ENCODE data around the gene PCDHB8.
"Not testable (repeated sequence)": the region's sequence is repeated elsewhere in the genome, so short reads cannot be mapped to it uniquely, and the experiment has no call there.

PCDHB8 gene

DNA sequence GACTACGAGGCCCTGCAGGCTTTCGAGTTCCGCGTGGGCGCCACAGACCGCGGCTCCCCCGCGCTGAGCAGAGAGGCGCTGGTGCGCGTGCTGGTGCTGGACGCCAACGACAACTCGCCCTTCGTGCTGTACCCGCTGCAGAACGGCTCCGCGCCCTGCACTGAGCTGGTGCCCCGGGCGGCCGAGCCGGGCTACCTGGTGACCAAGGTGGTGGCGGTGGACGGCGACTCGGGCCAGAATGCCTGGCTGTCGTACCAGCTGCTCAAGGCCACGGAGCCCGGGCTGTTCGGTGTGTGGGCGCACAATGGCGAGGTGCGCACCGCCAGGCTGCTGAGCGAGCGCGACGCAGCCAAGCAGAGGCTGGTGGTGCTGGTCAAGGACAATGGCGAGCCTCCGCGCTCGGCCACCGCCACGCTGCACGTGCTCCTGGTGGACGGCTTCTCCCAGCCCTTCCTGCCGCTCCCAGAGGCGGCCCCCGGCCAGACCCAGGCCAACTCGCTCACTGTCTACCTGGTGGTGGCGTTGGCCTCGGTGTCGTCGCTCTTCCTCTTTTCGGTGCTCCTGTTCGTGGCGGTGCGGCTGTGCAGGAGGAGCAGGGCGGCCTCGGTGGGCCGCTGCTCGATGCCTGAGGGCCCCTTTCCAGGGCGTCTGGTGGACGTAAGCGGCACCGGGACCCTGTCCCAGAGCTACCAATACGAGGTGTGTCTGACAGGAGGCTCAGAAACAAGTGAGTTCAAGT is 6.7 kb downstream of the PCDHB8 start:
- not testable (repeated sequence) for DNase-seq

DNA sequence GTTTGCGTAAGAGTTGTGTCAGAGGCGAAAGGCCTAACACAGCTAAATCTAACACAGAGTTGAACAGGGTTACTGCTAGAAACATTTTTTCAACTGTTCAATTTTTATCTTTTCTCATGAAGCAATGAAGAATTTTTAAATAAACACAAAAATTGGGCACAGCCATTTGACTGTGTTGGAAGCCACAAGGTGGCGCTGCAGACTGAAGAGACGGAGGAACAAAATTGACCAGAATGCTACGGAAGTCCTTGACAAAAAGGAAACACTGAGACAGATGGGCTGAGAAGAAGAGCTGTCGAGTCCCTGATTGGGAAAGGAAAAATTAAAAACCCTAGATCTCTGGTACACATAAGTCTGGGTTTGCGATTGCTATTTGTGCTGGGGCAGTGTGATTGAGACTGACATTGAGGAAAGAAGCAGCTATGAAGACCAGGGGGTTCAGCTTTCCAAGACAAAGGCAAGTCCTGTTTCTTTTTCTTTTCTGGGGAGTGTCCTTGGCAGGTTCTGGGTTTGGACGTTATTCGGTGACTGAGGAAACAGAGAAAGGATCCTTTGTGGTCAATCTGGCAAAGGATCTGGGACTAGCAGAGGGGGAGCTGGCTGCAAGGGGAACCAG is 9.4 kb downstream of the PCDHB8 start, which contains the start of gene PCDHB9:
PCDHB9 (plus strand) TSS at position 265 of the 616 bp plus-strand sequence; CDS start at position 423, 158 bp downstream.
- DNase-seq = peak; percentile 53

DNA sequence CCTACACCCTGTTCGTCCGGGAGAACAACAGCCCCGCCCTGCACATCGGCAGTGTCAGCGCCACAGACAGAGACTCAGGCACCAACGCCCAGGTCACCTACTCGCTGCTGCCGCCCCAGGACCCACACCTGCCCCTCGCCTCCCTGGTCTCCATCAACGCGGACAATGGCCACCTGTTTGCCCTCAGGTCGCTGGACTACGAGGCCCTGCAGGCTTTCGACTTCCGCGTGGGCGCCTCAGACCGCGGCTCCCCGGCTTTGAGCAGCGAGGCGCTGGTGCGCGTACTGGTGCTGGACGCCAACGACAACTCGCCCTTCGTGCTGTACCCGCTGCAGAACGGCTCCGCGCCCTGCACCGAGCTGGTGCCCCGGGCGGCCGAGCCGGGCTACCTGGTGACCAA is 11.1 kb downstream of the PCDHB8 start:
- not testable (repeated sequence) for DNase-seq

DNA sequence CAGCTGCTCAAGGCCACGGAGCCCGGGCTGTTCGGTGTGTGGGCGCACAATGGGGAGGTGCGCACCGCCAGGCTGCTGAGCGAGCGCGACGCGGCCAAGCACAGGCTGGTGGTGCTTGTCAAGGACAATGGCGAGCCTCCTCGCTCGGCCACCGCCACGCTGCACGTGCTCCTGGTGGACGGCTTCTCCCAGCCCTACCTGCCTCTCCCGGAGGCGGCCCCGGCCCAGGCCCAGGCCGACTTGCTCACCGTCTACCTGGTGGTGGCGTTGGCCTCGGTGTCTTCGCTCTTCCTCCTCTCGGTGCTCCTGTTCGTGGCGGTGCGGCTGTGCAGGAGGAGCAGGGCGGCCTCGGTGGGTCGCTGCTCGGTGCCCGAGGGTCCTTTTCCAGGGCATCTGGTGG is 11.5 kb downstream of the PCDHB8 start:
- DNase-seq = not testable (repeated sequence)

DNA sequence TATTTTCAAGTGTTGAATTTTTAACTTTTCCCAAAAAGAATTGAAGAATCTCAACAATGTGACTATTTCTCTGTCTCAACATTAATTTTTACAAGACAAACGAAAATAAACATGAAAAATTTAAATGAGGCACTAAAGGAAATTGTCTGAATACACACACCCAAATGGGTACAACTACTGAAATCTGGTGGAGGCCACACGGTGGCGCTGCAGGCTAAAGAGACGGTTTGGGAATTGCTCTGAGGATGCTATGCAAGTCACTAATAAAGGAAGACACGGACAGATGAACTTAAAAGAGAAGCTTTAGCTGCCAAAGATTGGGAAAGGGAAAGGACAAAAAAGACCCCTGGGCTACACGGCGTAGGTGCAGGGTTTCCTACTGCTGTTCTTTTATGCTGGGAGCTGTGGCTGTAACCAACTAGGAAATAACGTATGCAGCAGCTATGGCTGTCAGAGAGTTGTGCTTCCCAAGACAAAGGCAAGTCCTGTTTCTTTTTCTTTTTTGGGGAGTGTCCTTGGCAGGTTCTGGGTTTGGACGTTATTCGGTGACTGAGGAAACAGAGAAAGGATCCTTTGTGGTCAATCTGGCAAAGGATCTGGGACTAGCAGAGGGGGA is 14.6 kb downstream of the PCDHB8 start, which contains the start of gene PCDHB10:
PCDHB10 (plus strand) TSS at position 244 of the 616 bp plus-strand sequence; CDS start at position 444, 200 bp downstream.
- peak; percentile 57 for DNase-seq

DNA sequence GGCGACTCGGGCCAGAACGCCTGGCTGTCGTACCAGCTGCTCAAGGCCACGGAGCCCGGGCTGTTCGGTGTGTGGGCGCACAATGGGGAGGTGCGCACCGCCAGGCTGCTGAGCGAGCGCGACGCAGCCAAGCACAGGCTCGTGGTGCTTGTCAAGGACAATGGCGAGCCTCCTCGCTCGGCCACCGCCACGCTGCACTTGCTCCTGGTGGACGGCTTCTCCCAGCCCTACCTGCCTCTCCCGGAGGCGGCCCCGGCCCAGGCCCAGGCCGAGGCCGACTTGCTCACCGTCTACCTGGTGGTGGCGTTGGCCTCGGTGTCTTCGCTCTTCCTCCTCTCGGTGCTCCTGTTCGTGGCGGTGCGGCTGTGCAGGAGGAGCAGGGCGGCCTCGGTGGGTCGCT is 16.7 kb downstream of the PCDHB8 start:
- DNase-seq = not testable (repeated sequence)

DNA sequence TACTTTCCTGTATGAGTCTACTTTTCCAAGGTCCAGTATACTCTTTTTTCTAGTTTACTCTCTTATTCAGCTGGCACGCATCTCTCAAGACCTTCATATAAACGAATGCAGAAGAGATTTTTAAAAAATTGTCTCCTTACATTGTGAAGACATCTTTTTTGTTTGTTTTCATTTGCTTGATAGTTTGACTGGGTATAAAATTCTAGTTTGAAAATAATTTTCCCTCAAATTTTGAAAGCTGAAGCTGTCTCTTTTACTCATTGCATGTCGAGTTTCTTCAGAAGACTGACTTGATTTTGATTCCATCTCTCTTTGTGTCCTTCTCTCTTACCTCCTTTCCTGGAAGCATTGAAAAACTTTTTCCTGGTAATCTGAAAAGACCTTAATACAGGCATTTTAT is 18.8 kb downstream of the PCDHB8 start:
- no peak for DNase-seq

DNA sequence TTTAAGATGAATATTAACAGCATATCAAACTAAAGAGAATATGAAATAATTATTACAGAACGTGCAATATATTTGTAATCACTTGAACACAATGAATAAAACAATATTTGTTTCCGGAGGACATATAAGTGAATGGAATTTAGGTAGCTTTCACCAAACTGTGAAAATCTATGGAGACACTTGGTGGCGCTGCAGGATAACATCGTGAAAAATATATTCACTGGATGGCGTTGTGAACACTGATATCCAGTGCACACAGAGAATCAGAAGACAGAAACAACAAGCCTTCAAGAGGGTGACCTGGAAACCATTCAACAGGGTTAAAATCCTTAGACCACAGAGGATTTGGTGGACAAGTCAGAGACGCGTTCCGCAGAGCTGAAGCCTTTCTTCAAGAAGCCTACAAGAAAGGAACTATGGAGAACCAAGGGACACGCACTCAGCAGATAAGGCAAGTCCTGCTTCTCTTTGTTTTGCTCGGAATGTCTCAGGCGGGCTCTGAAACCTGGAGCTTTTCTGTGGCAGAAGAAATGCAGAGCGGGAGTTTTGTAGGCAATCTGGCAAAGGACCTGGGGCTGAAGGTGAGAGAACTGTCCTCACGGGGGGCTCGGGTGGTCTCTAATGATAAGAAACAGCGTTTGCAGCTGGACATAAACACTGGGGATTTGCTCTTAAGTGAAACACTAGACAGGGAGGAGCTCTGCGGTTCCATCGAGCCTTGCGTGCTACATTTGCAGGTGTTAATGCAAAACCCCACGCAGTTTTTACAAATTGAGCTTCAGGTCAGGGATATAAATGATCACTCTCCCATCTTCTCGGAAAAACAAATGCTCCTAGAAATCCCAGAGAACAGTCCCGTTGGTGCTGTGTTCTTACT is 22.0 kb downstream of the PCDHB8 start, which contains the start of gene PCDHB11:
PCDHB11 (plus strand) TSS at position 269 of the 877 bp plus-strand sequence; CDS start at position 417, 148 bp downstream.
- no peak for DNase-seq

DNA sequence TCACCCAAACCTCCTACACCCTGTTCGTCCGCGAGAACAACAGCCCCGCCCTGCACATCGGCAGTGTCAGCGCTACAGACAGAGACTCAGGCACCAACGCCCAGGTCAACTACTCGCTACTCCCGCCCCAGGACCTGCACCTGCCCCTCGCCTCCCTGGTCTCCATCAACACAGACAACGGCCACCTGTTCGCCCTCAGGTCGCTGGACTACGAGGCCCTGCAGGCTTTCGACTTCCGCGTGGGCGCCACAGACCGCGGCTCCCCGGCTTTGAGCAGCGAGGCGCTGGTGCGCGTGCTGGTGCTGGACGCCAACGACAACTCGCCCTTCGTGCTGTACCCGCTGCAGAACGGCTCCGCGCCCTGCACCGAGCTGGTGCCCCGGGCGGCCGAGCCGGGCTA is 23.5 kb downstream of the PCDHB8 start:
- DNase-seq = not testable (repeated sequence)

DNA sequence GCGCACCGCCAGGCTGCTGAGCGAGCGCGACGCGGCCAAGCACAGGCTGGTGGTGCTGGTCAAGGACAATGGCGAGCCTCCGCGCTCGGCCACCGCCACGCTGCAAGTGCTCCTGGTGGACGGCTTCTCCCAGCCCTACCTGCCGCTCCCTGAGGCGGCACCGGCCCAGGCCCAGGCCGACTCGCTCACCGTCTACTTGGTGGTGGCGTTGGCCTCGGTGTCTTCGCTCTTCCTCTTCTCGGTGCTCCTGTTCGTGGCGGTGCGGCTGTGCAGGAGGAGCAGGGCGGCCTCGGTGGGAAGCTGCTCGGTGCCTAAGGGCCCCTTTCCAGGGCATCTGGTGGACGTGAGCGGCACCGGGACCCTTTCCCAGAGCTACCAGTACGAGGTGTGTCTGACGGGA is 24.1 kb downstream of the PCDHB8 start:
- DNase-seq = not testable (repeated sequence)

DNA sequence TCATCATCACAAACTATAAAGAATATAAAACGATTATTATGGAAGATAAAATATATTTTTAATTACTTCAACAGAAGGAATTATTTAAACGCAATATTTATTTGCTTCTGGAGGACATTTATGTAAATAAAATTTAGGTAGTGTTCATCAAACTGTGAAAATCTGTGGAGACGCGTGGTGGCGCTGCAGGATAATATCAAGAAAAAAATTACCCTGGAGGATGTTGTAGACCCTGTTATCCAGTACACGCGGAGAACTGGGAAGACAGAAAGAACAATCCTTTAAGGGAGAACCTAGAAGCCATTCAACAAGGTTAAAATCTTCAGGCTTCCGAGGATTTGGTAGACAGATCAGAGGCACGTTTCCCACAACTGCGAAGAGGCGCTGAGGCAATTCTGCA is 30.9 kb downstream of the PCDHB8 start, which contains the start of gene PCDHB12:
PCDHB12 (plus strand) TSS at position 242 of the 400 bp plus-strand sequence. CDS start 189 bp downstream, outside the sequence.
- no peak for DNase-seq

DNA sequence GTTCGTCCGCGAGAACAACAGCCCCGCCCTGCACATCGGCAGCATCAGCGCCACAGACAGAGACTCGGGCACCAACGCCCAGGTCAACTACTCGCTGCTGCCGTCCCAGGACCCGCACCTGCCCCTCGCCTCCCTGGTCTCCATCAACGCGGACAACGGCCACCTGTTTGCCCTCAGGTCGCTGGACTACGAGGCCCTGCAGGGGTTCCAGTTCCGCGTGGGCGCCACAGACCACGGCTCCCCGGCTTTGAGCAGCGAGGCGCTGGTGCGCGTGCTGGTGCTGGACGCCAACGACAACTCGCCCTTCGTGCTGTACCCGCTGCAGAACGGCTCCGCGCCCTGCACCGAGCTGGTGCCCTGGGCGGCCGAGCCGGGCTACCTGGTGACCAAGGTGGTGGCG is 32.7 kb downstream of the PCDHB8 start:
- not testable (repeated sequence) for DNase-seq

DNA sequence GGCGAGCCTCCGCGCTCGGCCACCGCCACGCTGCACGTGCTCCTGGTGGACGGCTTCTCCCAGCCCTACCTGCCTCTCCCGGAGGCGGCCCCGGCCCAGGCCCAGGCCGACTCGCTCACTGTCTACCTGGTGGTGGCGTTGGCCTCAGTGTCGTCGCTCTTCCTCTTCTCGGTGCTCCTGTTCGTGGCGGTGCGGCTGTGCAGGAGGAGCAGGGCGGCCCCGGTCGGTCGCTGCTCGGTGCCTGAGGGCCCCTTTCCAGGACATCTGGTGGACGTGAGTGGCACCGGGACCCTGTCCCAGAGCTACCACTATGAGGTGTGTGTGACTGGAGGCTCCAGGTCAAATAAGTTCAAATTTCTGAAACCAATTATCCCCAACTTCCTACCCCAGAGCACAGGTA is 33.3 kb downstream of the PCDHB8 start:
- DNase-seq = not testable (repeated sequence)

DNA sequence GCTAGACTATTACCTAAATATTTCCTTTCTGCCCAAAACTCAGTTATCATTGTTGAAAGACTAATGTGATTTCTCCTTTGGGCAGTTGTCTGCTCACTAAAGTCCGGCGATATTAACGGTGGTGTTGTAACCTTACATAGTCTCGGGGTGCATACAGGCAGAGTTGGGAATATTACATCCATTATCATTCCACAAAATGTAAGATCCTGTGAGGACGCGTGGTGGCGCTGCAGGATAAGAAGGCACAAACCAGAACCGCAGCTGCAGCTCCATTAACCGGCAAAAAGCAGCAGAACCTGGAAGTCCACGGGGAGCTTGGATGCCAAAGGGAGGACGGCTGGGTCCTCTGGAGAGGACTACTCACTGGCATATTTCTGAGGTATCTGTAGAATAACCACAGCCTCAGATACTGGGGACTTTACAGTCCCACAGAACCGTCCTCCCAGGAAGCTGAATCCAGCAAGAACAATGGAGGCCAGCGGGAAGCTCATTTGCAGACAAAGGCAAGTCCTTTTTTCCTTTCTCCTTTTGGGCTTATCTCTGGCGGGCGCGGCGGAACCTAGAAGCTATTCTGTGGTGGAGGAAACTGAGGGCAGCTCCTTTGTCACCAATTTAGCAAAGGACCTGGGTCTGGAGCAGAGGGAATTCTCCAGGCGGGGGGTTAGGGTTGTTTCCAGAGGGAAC is 36.2 kb downstream of the PCDHB8 start, which contains the start of gene PCDHB13:
PCDHB13 (plus strand) TSS at position 264 of the 684 bp plus-strand sequence; CDS start at position 469, 205 bp downstream.
- peak; percentile 33 for DNase-seq

DNA sequence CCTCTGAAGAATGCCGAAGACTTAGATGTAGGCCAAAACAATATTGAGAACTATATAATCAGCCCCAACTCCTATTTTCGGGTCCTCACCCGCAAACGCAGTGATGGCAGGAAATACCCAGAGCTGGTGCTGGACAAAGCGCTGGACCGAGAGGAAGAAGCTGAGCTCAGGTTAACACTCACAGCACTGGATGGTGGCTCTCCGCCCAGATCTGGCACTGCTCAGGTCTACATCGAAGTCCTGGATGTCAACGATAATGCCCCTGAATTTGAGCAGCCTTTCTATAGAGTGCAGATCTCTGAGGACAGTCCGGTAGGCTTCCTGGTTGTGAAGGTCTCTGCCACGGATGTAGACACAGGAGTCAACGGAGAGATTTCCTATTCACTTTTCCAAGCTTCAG is 37.0 kb downstream of the PCDHB8 start:
- not testable (repeated sequence) for DNase-seq

DNA sequence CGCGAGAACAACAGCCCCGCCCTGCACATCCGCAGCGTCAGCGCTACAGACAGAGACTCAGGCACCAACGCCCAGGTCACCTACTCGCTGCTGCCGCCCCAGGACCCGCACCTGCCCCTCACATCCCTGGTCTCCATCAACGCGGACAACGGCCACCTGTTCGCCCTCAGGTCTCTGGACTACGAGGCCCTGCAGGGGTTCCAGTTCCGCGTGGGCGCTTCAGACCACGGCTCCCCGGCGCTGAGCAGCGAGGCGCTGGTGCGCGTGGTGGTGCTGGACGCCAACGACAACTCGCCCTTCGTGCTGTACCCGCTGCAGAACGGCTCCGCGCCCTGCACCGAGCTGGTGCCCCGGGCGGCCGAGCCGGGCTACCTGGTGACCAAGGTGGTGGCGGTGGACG is 37.9 kb downstream of the PCDHB8 start:
- DNase-seq = not testable (repeated sequence)

DNA sequence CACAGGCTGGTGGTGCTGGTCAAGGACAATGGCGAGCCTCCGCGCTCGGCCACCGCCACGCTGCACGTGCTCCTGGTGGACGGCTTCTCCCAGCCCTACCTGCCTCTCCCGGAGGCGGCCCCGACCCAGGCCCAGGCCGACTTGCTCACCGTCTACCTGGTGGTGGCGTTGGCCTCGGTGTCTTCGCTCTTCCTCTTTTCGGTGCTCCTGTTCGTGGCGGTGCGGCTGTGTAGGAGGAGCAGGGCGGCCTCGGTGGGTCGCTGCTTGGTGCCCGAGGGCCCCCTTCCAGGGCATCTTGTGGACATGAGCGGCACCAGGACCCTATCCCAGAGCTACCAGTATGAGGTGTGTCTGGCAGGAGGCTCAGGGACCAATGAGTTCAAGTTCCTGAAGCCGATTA is 38.4 kb downstream of the PCDHB8 start:
- not testable (repeated sequence) for DNase-seq

DNA sequence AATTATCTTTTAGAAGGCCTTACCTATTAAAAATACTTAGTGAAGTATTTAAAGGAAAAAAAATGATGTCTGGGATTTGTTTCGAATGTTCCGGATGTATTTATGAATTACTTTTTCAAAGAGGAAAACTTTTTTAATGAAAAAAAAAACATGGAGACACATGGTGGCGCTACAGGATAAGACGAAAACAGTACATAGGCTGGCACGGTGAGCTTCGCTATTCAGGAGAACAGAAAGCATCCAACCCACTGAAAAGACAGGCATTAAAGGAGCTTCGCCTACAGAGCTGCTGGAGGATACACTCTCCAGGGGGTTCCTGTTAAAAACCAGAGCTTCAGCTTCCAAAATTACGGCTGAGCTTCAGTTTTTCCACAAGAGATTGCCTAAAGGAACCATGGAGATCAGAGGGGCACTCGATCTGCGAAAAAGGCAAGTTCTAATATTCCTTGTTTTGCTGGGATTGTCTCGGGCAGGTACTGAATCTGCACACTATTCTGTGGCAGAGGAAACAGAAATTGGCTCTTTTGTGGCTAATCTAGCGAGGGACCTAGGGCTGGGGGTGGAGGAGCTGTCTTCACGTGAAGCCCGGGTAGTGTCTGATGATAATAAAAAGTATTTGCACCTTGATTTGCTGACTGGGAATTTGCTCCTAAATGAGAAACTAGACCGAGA is 45.7 kb downstream of the PCDHB8 start, which contains the start of gene PCDHB14:
PCDHB14 (plus strand) TSS at position 232 of the 672 bp plus-strand sequence; CDS start at position 395, 163 bp downstream.
- no peak for DNase-seq

DNA sequence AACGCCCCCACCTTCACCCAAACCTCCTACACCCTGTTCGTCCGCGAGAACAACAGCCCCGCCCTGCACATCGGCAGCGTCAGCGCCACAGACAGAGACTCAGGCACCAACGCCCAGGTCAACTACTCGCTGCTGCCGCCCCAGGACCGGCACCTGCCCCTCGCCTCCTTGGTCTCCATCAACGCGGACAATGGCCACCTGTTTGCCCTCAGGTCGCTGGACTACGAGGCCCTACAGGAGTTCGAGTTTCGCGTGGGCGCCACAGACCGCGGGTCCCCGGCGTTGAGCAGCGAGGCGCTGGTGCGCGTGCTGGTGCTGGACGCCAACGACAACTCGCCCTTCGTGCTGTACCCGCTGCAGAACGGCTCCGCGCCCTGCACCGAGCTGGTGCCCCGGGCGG is 47.3 kb downstream of the PCDHB8 start:
- DNase-seq = not testable (repeated sequence)

DNA sequence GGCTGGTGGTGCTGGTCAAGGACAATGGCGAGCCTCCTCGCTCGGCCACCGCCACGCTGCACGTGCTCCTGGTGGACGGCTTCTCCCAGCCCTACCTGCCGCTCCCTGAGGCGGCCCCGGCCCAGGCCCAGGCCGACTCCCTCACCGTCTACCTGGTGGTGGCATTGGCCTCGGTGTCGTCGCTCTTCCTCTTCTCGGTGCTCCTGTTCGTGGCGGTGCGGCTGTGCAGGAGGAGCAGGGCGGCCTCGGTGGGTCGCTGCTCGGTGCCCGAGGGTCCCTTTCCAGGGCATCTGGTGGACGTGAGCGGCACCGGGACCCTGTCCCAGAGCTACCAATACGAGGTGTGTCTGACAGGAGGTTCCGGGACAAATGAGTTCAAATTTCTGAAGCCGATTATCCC is 47.8 kb downstream of the PCDHB8 start:
- DNase-seq = not testable (repeated sequence)
